Liver (tissue), 9 donors: ENCODE measurements around the gene GLI3. TPM values are rescaled to one million over a fixed set of nuclear protein-coding genes. Genes with fewer than 3 reads are reported as not detected.

Experiments
- DNase-seq: peaks from one replicate; pipeline ENCODE4 v3.0.0-alpha.2; 2017; ENCODE audit warnings: low spot score
- H3K27ac ChIP-seq, 2 donors: one replicate each; pipeline ENCODE4 v1.7.0; 2013; ENCODE audit warnings: inconsistent platforms in 2 of 2, low read length in 2 of 2, control low read depth in 1 of 2, low read depth in 1 of 2, mild to moderate bottlenecking in 1 of 2
- H3K27me3 ChIP-seq, 4 donors: one replicate each; pipeline versions ENCODE4 v1.6.1 to v1.7.0; 2013; ENCODE audit warnings: low read length in 3 of 4, inconsistent platforms in 1 of 4, mild to moderate bottlenecking in 1 of 4, moderate library complexity in 1 of 4; ENCODE audit not compliant: control insufficient read depth in 4 of 4, insufficient read depth in 4 of 4
- H3K36me3 ChIP-seq, 4 donors: one replicate each; pipeline versions ENCODE4 v1.6.1 to v1.7.0; 2013; ENCODE audit warnings: low read length in 3 of 4, mild to moderate bottlenecking in 3 of 4, low read depth in 1 of 4, moderate library complexity in 1 of 4; ENCODE audit not compliant: control insufficient read depth in 4 of 4, insufficient read depth in 3 of 4
- H3K4me1 ChIP-seq, 4 donors: one replicate each; pipeline versions ENCODE4 v1.6.1 to v1.7.0; 2013; ENCODE audit warnings: low read length in 3 of 4, mild to moderate bottlenecking in 3 of 4, moderate library complexity in 1 of 4; ENCODE audit not compliant: control insufficient read depth in 4 of 4, insufficient read depth in 4 of 4
- H3K4me3 ChIP-seq, 3 donors: one replicate each; pipeline versions ENCODE4 v1.6.1 to v1.7.0; 2013; ENCODE audit warnings: low read length in 3 of 3, control low read depth in 1 of 3, low read depth in 1 of 3, mild to moderate bottlenecking in 1 of 3
- H3K9ac ChIP-seq, 2 donors: one replicate each; pipeline ENCODE4 v1.7.0; 2013; ENCODE audit warnings: low read length in 2 of 2, mild to moderate bottlenecking in 2 of 2, moderate library complexity in 2 of 2, control low read depth in 1 of 2, low read depth in 1 of 2
- H3K9me3 ChIP-seq, 4 donors: one replicate each; pipeline versions ENCODE4 v1.6.1 to v1.7.0; 2013; ENCODE audit warnings: low read length in 3 of 4; ENCODE audit not compliant: control insufficient read depth in 4 of 4
- EGR1 ChIP-seq, 2 donors: IDR thresholded peaks; 2 replicates each; pipeline ENCODE4 v1.6.1; 2016 to 2018; ENCODE audit warnings: antibody characterized with exemption in 2 of 2, low read depth in 2 of 2
- FOXA1 ChIP-seq: IDR thresholded peaks from 2 replicates; pipeline ENCODE4 v1.6.1; 2016; ENCODE audit warnings: antibody characterized with exemption
- GABPA ChIP-seq, 2 donors: IDR thresholded peaks in 1 of 2; conservative IDR thresholded peaks in 1 of 2; 2 replicates each; pipeline ENCODE4 v1.6.1; 2016; ENCODE audit warnings: antibody characterized with exemption in 2 of 2, mild to moderate bottlenecking in 1 of 2, moderate library complexity in 1 of 2
- HNF4A ChIP-seq, 2 donors: conservative IDR thresholded peaks; 2 replicates each; pipeline ENCODE4 v1.6.1; 2016; ENCODE audit warnings: antibody characterized with exemption in 2 of 2, mild to moderate bottlenecking in 2 of 2
- HNF4G ChIP-seq: IDR thresholded peaks from 2 replicates; pipeline ENCODE4 v1.6.1; 2016; ENCODE audit warnings: antibody characterized with exemption
- JUND ChIP-seq, 2 donors: IDR thresholded peaks; 2 replicates each; pipeline ENCODE4 v1.6.1; 2016; ENCODE audit warnings: antibody characterized with exemption in 2 of 2
- NR2F2 ChIP-seq: IDR thresholded peaks from 2 replicates; pipeline ENCODE4 v1.6.1; 2016; ENCODE audit warnings: antibody characterized with exemption
- RAD21 ChIP-seq, 2 donors: IDR thresholded peaks; 2 replicates each; pipeline ENCODE4 v1.6.1; 2016; ENCODE audit warnings: antibody characterized with exemption in 2 of 2, mild to moderate bottlenecking in 2 of 2
- RXRA ChIP-seq, 2 donors: IDR thresholded peaks; 2 replicates each; pipeline ENCODE4 v1.6.1; 2017 to 2018; ENCODE audit warnings: antibody characterized with exemption in 2 of 2, mild to moderate bottlenecking in 1 of 2
- YY1 ChIP-seq: IDR thresholded peaks from 2 replicates; pipeline ENCODE4 v1.6.1; 2016; ENCODE audit warnings: antibody characterized with exemption, mild to moderate bottlenecking
- WGBS: extraction: QIAGEN DNeasy Blood & Tissue Kit; methylation state at CpG from one replicate; pipeline ENCODE4 v1.1.7; 2013; 5-methylcytosine and 5-hydroxymethylcytosine counted together
- polyA plus RNA-seq, 2 donors: library from polyadenylated mRNA; stranded (reverse) in 1 of 2; unstranded in 1 of 2; fragments of 200-250 nt in 1 of 2; fragments of >200 nt in 1 of 2; fragmentation: Nextera tagmentation in 1 of 2; extraction: Ambion mirVana in 1 of 2; gene quantifications; one replicate each; pipeline versions ENCODE4 v1.2.1 to v1.2.3, GENCODE V29; 2013 to 2015
- total RNA-seq, 2 donors: library from RNA; depleted of rRNA; stranded (reverse); fragments of >200 nt; gene quantifications; one replicate each; pipeline ENCODE4 v1.2.3, GENCODE V29; 2014
- TF ChIP-seq, protein P1 (sequence below): IDR thresholded peaks from 2 replicates; pipeline ENCODE4 v1.6.1; 2016; ENCODE audit warnings: antibody characterized with exemption, mild to moderate bottlenecking
- TF ChIP-seq, protein P2 (sequence below): IDR thresholded peaks from 2 replicates; pipeline ENCODE4 v1.6.1; 2016; ENCODE audit warnings: antibody characterized with exemption
- TF ChIP-seq, protein P3 (sequence below): fragments of 150-350 bp; IDR thresholded peaks from 2 replicates; pipeline ENCODE4 v1.5.1; 2017; ENCODE audit warnings: improper control_type of control experiment, low read depth, low read length; ENCODE audit not compliant: missing input control
- donor health status: healthy.
- donor health status: healthy.
- donor health status: healthy.
- donor health status: healthy.
- donor health status: healthy.

GLI3 gene
- total and polyA plus RNA-seq, 4 donors = 0.09 to 0.42 (median 0.26) TPM

DNA sequence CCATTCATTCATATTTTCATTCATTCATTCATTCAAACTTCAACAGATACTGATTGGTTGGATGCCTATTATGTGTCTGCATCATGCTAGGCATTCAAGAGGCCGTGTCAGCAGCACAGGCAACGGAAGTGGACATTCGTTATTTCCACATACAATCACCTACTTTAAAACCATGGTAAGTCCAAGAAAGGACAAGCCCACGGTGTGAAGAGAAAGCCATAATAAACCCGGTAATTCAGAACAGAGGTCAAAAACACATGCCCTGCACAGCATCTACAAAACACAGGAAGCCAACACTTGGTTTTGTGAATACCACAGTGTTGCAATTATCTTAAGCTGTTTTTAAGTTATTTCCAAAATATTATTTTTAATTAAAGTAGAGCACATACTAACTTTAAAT, 126.7 kb downstream of the GLI3 start:
- Histone ChIP-seq H3K4me3 (no peak overlapping the region), H3K36me3 (no peaks in the 10 kb centered on the region), H3K27me3 (peaks cover 0 to 10% (median under 1%) of the 10 kb centered on the region in 4 donors), H3K27ac (no peak overlapping the region), H3K4me1 (no peaks in the 10 kb centered on the region), H3K9ac (no peak overlapping the region), H3K9me3 (no peaks in the 10 kb centered on the region)
- no peak for DNase-seq
- TF ChIP-seq, protein P1, sequence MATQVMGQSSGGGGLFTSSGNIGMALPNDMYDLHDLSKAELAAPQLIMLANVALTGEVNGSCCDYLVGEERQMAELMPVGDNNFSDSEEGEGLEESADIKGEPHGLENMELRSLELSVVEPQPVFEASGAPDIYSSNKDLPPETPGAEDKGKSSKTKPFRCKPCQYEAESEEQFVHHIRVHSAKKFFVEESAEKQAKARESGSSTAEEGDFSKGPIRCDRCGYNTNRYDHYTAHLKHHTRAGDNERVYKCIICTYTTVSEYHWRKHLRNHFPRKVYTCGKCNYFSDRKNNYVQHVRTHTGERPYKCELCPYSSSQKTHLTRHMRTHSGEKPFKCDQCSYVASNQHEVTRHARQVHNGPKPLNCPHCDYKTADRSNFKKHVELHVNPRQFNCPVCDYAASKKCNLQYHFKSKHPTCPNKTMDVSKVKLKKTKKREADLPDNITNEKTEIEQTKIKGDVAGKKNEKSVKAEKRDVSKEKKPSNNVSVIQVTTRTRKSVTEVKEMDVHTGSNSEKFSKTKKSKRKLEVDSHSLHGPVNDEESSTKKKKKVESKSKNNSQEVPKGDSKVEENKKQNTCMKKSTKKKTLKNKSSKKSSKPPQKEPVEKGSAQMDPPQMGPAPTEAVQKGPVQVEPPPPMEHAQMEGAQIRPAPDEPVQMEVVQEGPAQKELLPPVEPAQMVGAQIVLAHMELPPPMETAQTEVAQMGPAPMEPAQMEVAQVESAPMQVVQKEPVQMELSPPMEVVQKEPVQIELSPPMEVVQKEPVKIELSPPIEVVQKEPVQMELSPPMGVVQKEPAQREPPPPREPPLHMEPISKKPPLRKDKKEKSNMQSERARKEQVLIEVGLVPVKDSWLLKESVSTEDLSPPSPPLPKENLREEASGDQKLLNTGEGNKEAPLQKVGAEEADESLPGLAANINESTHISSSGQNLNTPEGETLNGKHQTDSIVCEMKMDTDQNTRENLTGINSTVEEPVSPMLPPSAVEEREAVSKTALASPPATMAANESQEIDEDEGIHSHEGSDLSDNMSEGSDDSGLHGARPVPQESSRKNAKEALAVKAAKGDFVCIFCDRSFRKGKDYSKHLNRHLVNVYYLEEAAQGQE = no peak
- TF ChIP-seq, protein P2, sequence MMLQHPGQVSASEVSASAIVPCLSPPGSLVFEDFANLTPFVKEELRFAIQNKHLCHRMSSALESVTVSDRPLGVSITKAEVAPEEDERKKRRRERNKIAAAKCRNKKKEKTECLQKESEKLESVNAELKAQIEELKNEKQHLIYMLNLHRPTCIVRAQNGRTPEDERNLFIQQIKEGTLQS = no peak
- TF ChIP-seq GABPA (IDR thresholded peaks at IDR 0.05 in 1 of 2, conservative IDR thresholded peaks at IDR 0.05 in 1 of 2) (no peak), NR2F2 (no peak), RXRA (IDR thresholded peaks at IDR 0.05) (no peak), FOXA1 (no peak), JUND (IDR thresholded peaks at IDR 0.05) (no peak)
- WGBS = 77% methylated on average over 5 of the region's 5 CpGs

DNA sequence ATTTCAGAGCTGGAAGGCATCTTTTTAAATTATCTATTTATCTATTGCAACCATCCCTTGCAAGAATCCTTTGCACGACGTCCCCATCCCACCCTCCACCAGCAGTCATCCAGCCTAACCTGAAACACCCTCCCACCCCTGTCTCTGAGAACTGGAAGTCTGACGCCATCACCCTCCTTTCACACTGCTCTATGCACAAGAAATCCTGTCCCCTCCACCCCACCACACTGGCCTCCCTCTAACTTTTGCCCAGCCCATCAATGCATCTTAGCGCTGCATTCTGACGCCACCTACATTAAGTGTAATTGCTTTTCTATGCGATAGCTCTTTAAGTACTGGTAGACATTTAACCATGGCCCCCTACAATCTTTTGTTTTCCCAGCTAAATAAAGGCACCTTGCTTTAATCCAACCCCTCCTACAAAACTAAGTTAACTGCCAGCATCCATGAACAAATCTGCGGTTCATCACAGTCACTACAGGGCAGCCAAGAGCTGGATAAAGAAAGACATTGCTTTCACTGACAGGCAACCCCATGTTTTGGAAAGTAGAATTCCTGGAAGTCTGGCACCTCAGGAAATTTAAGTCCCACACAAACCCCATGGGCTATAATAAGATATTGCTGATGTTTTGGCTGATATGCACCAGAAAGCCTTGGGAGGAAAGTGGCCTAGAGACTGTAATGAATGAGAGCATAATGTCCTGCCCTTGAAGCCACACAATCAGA, 128.0 kb downstream of the GLI3 start:
- Histone ChIP-seq H3K27me3 (peaks cover 0 to 10% (median under 1%) of the 10 kb centered on the region in 4 donors), H3K4me3 (no peak overlapping the region), H3K4me1 (no peaks in the 10 kb centered on the region), H3K27ac (no peak overlapping the region), H3K36me3 (no peaks in the 10 kb centered on the region), H3K9me3 (no peaks in the 10 kb centered on the region), H3K9ac (no peak overlapping the region)
- no peak for DNase-seq
- 64% methylated on average over 7 of the region's 7 CpGs for WGBS
- no peak for TF ChIP-seq HNF4G
- TF ChIP-seq GABPA (IDR thresholded peaks at IDR 0.05 in 1 of 2, conservative IDR thresholded peaks at IDR 0.05 in 1 of 2) = no peak
- TF ChIP-seq, protein P3, sequence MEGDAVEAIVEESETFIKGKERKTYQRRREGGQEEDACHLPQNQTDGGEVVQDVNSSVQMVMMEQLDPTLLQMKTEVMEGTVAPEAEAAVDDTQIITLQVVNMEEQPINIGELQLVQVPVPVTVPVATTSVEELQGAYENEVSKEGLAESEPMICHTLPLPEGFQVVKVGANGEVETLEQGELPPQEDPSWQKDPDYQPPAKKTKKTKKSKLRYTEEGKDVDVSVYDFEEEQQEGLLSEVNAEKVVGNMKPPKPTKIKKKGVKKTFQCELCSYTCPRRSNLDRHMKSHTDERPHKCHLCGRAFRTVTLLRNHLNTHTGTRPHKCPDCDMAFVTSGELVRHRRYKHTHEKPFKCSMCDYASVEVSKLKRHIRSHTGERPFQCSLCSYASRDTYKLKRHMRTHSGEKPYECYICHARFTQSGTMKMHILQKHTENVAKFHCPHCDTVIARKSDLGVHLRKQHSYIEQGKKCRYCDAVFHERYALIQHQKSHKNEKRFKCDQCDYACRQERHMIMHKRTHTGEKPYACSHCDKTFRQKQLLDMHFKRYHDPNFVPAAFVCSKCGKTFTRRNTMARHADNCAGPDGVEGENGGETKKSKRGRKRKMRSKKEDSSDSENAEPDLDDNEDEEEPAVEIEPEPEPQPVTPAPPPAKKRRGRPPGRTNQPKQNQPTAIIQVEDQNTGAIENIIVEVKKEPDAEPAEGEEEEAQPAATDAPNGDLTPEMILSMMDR = no peak
- no peak for TF ChIP-seq RAD21 (IDR thresholded peaks at IDR 0.05)
- no peak for TF ChIP-seq RXRA (IDR thresholded peaks at IDR 0.05)
- no peak for TF ChIP-seq EGR1 (IDR thresholded peaks at IDR 0.05; ENCODE audit: low read depth in 2 of 2)
- no peak for TF ChIP-seq YY1
- TF ChIP-seq HNF4A (conservative IDR thresholded peaks at IDR 0.05) = no peak
